Smooth muscle cell (in vitro differentiated cells): Measurements from ENCODE around the gene TMEM132E. TPM values are rescaled to one million over a fixed set of nuclear protein-coding genes. Genes with fewer than 3 reads are reported as not detected.

Experiments
- DNase-seq: peaks from one replicate; lab custom pipeline; 2025; ENCODE audit not compliant: unreplicated experiment; lab: John Stamatoyannopoulos, UW
- H2AFZ ChIP-seq: fragments of 200-600 bp; sonication (generic); 2 replicates; pipeline ENCODE4 v1.6.0; 2016; ENCODE audit warnings: antibody characterized with exemption, low read depth, mild to moderate bottlenecking
- H3F3A ChIP-seq: fragments of 200-600 bp; sonication (generic); 2 replicates; pipeline ENCODE4 v1.6.0; 2017; ENCODE audit warnings: antibody characterized with exemption, low read depth
- H3K27ac ChIP-seq: fragments of 200-600 bp; sonication (generic); 2 replicates; pipeline ENCODE4 v1.5.1; 2016; ENCODE audit warnings: low read depth, mild to moderate bottlenecking
- H3K27me3 ChIP-seq: fragments of 200-600 bp; sonication (generic); 2 replicates; pipeline ENCODE4 v1.6.1; 2016; ENCODE audit warnings: low read depth, mild to moderate bottlenecking
- H3K36me3 ChIP-seq: fragments of 200-600 bp; sonication (generic); 2 replicates; pipeline ENCODE4 v1.5.1; 2016; ENCODE audit warnings: low read depth
- H3K4me1 ChIP-seq: fragments of 200-600 bp; sonication (generic); 2 replicates; pipeline ENCODE4 v1.5.1; 2016; ENCODE audit warnings: low read depth
- H3K4me2 ChIP-seq: fragments of 200-600 bp; sonication (generic); 2 replicates; pipeline ENCODE4 v1.6.0; 2016; ENCODE audit warnings: mild to moderate bottlenecking
- H3K4me3 ChIP-seq: fragments of 200-600 bp; sonication (generic); 2 replicates; pipeline ENCODE4 v1.5.1; 2016; ENCODE audit warnings: mild to moderate bottlenecking
- H3K79me2 ChIP-seq: fragments of 200-600 bp; sonication (generic); 2 replicates; pipeline ENCODE4 v1.6.0; 2016; ENCODE audit warnings: low read depth, mild to moderate bottlenecking
- H3K9ac ChIP-seq: fragments of 200-600 bp; sonication (generic); 2 replicates; pipeline ENCODE4 v1.6.0; 2016; ENCODE audit warnings: low read depth
- H3K9me3 ChIP-seq: fragments of 200-600 bp; sonication (generic); replicated peaks from 2 replicates; pipeline ENCODE4 v1.5.1; 2016; ENCODE audit warnings: low read depth
- H4K20me1 ChIP-seq: fragments of 200-600 bp; sonication (generic); 2 replicates; pipeline ENCODE4 v1.6.0; 2016; ENCODE audit warnings: low read depth
- CTCF ChIP-seq: fragments of 200-600 bp; sonication (generic); IDR thresholded peaks from 2 replicates; pipeline ENCODE4 v1.5.1; 2017; ENCODE audit warnings: borderline replicate concordance, mild to moderate bottlenecking, antibody characterized with exemption; ENCODE audit not compliant: insufficient read depth, poor library complexity, severe bottlenecking
- WGBS: methylation state at CpG from one replicate; pipeline ENCODE4 v1.1.7; 2016; ENCODE audit warnings: low lambda C conversion rate; 5-methylcytosine and 5-hydroxymethylcytosine counted together
- polyA plus RNA-seq: library from polyadenylated mRNA; unstranded; fragments of >200 nt; fragmentation: Nextera tagmentation; extraction: Ambion mirVana; gene quantifications from 2 replicates; pipeline ENCODE4 v1.2.1, GENCODE V29; 2016
- total RNA-seq: library from RNA; depleted of rRNA; stranded (reverse); fragments of >200 nt; gene quantifications from 2 replicates; pipeline ENCODE4 v1.2.3, GENCODE V29; 2014

TMEM132E gene
- total and polyA plus RNA-seq, 2 experiments from 2014 or later: 0.13 to 0.17 TPM

- Histone ChIP-seq H3K27me3 (peaks cover 6% of the 10 kb centered on the region), H3K4me3 (no peak overlapping the region), H3K79me2 (no peaks in the 10 kb centered on the region), H3F3A (no peaks in the 10 kb centered on the region), H3K4me2 (no peak overlapping the region), H3K9ac (no peak overlapping the region), H3K4me1 (peaks cover 6% of the 10 kb centered on the region), H3K36me3 (no peaks in the 10 kb centered on the region), H4K20me1 (no peaks in the 10 kb centered on the region), H3K27ac (no peak overlapping the region), H2AFZ (no peak overlapping the region), H3K9me3 (no peaks in the 10 kb centered on the region)
- no peak for TF ChIP-seq CTCF
- DNase-seq: no peak
- WGBS: 76% methylated on average over 4 of the region's 4 CpGs
Measured at GRCh38 chr17:34607917-34608316, 28.5 kb downstream of the TMEM132E start.

DNA sequence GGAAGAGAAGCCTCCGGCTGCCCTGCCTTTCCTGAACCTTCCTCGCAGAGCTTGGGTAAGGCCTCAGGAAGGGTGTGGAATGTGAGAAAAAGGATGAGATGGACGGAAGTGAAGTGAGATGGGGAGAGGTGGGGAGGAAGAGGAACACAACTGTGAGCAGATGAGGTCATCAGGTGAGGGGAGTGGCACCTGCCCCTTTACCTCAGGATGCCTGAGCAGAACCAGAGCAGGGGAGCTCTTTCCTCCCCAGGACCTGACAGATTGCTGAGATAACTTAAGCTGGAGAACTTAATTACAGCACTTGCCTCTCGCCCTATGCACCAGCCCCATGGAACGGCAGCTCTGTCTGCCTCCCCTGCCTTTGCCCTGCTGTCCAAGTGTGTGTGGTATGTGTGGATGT is 29.8 kb downstream of the TMEM132E start:
- TF ChIP-seq CTCF: no peak

DNA sequence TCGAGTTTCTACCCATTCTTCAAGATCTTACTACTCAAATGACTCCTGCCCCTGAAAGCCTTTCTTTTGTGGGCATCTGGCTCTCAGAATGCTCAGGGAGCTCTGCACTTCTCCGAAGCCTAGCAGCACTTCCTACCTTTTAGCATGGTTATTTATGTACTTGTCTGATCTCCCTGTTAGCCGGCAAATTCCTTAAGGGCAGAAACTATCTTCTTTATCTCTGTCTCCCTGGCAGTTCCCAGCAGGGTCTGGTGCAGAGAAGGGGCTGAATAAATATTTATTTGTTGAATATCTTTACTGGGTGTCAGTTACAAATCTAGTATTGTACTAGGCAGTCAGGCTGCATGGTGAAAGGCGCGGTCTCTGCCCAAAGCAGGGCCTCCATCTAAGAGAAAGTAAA is 30.7 kb downstream of the TMEM132E start:
- no peak for DNase-seq
- Histone ChIP-seq H3K27ac (no peak overlapping the region), H3K4me3 (no peak overlapping the region), H3K79me2 (no peaks in the 10 kb centered on the region), H3K36me3 (no peaks in the 10 kb centered on the region), H3F3A (no peaks in the 10 kb centered on the region), H3K4me2 (no peak overlapping the region), H3K9ac (no peak overlapping the region), H3K9me3 (no peaks in the 10 kb centered on the region), H4K20me1 (no peaks in the 10 kb centered on the region), H3K27me3 (no peaks in the 10 kb centered on the region), H2AFZ (no peak overlapping the region), H3K4me1 (peaks cover 19% of the 10 kb centered on the region)
- TF ChIP-seq CTCF: no peak
- WGBS: 40% methylated on average over 5 of the region's 5 CpGs

More for the DNA sequence above, 29.8 kb downstream of the TMEM132E start:
- Histone ChIP-seq H3K79me2 (no peaks in the 10 kb centered on the region), H3K4me1 (peaks cover 16% of the 10 kb centered on the region), H4K20me1 (no peaks in the 10 kb centered on the region), H3K4me3 (no peak overlapping the region), H3K4me2 (no peak overlapping the region), H3K27ac (no peak overlapping the region), H3K27me3 (peaks cover 3% of the 10 kb centered on the region), H3K9me3 (no peaks in the 10 kb centered on the region), H3K36me3 (no peaks in the 10 kb centered on the region), H3F3A (no peaks in the 10 kb centered on the region), H3K9ac (no peak overlapping the region), H2AFZ (no peak overlapping the region)
- WGBS: 49% methylated on average over 5 of the region's 5 CpGs
- no peak for DNase-seq

- Histone ChIP-seq H3K4me3 (no peak overlapping the region), H3F3A (no peaks in the 10 kb centered on the region), H3K36me3 (no peaks in the 10 kb centered on the region), H3K27ac (no peak overlapping the region), H3K4me1 (peaks cover 19% of the 10 kb centered on the region), H3K9me3 (no peaks in the 10 kb centered on the region), H3K79me2 (no peaks in the 10 kb centered on the region), H3K4me2 (no peak overlapping the region), H4K20me1 (no peaks in the 10 kb centered on the region), H2AFZ (no peak overlapping the region), H3K27me3 (no peaks in the 10 kb centered on the region), H3K9ac (no peak overlapping the region)
- no peak for DNase-seq
- 87% methylated on average over 6 of the region's 6 CpGs for WGBS
- TF ChIP-seq CTCF: no peak
Measured at GRCh38 chr17:34610506-34610905, 31.1 kb downstream of the TMEM132E start.
